LNCaP clone FGC (cell line): Measurements from ENCODE around the gene MTPN.

Experiments
- DNase-seq: peaks from one replicate; pipeline ENCODE4 v3.0.0-alpha.2; 2011; ENCODE audit warnings: low read depth
- H3K4me3 ChIP-seq: 2 replicates; pipeline ENCODE4 v1.5.1; 2011; ENCODE audit warnings: mild to moderate bottlenecking, low read depth, low read length, control low read depth
- TF ChIP-seq, protein P1 (sequence below): IDR thresholded peaks from 2 replicates; pipeline ENCODE4 v1.5.1; 2012; ENCODE audit warnings: mild to moderate bottlenecking; ENCODE audit not compliant: control insufficient read depth, insufficient read depth; ENCODE audit errors: extremely low read depth

The MTPN gene

GRCh38 chr7:135918134-135918533 is 59.0 kb downstream of the MTPN start:
- DNase-seq: no peak
- TF ChIP-seq, protein P1, sequence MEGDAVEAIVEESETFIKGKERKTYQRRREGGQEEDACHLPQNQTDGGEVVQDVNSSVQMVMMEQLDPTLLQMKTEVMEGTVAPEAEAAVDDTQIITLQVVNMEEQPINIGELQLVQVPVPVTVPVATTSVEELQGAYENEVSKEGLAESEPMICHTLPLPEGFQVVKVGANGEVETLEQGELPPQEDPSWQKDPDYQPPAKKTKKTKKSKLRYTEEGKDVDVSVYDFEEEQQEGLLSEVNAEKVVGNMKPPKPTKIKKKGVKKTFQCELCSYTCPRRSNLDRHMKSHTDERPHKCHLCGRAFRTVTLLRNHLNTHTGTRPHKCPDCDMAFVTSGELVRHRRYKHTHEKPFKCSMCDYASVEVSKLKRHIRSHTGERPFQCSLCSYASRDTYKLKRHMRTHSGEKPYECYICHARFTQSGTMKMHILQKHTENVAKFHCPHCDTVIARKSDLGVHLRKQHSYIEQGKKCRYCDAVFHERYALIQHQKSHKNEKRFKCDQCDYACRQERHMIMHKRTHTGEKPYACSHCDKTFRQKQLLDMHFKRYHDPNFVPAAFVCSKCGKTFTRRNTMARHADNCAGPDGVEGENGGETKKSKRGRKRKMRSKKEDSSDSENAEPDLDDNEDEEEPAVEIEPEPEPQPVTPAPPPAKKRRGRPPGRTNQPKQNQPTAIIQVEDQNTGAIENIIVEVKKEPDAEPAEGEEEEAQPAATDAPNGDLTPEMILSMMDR: no peak
- H3K4me3 ChIP-seq: no peak overlapping the region

- no peak for DNase-seq
- TF ChIP-seq, protein P1: no peak
- no peak overlapping the region for H3K4me3 ChIP-seq
Observed at GRCh38 chr7:135917721-135918120, 59.4 kb downstream of the MTPN start.

DNA sequence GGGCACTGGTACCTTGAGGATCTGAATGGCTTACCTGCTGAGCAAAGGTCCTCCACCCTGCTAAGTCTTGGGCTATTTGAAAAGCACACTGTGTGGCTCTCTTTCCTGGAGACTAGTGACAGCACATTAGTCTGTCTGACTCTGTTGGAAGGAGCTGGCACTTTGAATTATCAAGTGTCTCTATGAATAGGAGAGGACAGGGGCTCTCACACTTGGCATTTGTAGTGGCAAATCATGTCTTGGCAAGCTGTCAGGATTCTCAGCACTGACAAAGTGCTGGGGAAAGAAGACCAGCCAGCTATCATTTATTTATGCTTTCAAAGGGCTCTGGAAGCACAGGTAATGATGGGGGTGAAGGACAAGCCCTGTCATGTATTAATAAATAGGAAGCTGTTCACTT is 62.8 kb downstream of the MTPN start:
- H3K4me3 ChIP-seq: no peak overlapping the region
- TF ChIP-seq, protein P1: no peak
- no peak for DNase-seq

GRCh38 chr7:135913404-135913803 is 63.8 kb downstream of the MTPN start:
- TF ChIP-seq, protein P1: no peak
- DNase-seq: no peak
- no peak overlapping the region for H3K4me3 ChIP-seq

DNA sequence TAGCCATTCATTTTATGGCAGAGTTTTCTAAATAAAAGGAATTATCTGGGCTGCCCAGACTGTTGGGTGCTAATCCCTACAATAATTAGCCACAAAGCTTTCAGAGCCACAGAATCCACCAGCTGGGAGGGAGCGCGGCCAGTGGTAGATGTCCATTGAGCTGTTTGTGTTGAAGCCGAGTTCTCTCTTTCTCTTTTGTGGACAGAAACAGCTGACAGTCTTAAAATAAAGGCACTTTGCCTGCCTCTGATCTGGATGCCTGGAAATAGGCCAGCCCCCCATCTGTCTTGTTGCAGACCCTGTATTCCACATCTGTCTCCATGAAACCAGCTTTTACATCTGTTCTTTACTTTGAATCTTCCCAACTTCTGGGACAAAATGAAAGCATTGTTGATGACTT is 66.1 kb downstream of the MTPN start:
- no peak overlapping the region for H3K4me3 ChIP-seq
- DNase-seq: no peak
- TF ChIP-seq, protein P1: no peak

DNA sequence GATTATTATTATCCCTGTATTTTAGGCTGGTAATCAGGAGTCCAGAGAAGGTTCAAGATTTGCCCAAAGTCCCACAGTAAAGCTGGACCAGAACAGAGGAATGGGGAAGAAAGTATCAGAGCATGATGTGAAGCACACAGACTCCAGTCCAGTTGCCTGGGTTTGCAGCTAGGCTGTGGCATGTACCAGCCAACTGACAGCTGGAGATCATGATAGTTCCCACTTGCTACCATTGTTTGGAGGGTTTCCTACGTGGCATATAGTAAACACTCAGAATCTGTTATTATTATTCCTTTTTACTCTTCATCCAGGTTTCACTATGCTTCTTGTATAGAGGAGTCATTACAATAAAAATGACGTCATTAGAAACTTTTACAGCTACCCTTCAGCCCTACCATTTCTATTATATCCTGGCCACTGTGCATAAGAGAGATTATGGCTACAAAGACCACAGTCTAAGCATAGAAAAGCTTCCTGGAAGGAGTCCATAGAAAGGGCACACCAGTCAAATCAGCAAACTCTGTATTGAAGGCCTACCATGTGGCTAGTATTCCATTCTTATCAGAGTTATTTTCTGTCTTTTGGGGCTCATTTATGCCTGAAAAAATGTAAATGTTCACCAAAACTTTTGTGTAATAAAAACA is 66.6 kb downstream of the MTPN start:
- TF ChIP-seq, protein P1: no peak
- no peak for DNase-seq
- H3K4me3 ChIP-seq: no peak overlapping the region

DNA sequence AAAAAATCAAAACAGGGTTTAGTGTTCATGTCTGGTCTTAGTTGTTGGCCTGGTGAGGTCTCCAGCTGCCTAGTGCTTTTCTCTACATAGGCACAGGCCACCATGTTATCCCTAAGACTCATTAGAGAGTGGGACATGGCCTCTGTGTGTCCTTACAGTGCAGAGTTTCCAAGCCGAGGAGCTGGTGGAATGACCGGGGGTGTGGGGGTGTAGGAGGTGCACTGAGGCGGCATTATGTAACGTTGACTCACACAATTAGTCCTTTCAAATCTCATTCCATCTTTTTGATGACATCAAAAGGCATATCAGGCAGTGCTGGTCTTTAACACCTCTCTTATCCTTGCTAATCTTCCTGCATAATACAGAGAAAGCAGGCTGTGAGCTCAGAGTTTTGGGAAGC is 71.3 kb downstream of the MTPN start:
- DNase-seq: no peak

More for the DNA sequence above, 71.3 kb downstream of the MTPN start:
- no peak overlapping the region for H3K4me3 ChIP-seq
- TF ChIP-seq, protein P1: no peak
